ENCODE measurements around the gene AS3MT.

DNA sequence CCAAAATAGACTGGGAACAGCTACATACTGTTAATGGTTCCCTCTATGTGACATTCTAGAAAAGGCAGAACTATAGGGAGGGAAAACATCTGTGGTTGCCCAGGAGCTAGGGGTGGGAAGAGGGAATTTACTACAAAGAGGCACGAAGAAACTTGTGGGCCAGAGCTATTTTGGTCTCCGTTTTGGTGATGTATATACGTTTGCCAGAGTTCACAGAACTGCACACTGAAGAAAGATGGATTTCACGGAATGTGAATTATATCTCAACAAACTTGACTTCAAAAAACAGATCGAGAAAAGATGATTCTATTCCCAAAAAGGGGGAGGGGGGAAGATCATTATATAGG lies 386 bp upstream of the AS3MT start:
- no peak for TF ChIP-seq CTCF (IDR thresholded peaks at IDR 0.05 in 4 of 5, conservative IDR thresholded peaks at IDR 0.05 in 1 of 5)
- no peak for TF ChIP-seq POLR2A (IDR thresholded peaks at IDR 0.05)

Measured in gastrocnemius medialis (tissue), 4 donors.